GM18511 (cell line): ENCODE data around the gene MELTF.

ENCODE experiments used
- ATAC-seq: cut with Tn5 transposase; IDR thresholded peaks from one replicate; pipeline ENCODE4 v1.9.1; 2021; ENCODE audit warnings: mild to moderate bottlenecking, moderate library complexity; ENCODE audit not compliant: unreplicated experiment

Gene MELTF

DNA sequence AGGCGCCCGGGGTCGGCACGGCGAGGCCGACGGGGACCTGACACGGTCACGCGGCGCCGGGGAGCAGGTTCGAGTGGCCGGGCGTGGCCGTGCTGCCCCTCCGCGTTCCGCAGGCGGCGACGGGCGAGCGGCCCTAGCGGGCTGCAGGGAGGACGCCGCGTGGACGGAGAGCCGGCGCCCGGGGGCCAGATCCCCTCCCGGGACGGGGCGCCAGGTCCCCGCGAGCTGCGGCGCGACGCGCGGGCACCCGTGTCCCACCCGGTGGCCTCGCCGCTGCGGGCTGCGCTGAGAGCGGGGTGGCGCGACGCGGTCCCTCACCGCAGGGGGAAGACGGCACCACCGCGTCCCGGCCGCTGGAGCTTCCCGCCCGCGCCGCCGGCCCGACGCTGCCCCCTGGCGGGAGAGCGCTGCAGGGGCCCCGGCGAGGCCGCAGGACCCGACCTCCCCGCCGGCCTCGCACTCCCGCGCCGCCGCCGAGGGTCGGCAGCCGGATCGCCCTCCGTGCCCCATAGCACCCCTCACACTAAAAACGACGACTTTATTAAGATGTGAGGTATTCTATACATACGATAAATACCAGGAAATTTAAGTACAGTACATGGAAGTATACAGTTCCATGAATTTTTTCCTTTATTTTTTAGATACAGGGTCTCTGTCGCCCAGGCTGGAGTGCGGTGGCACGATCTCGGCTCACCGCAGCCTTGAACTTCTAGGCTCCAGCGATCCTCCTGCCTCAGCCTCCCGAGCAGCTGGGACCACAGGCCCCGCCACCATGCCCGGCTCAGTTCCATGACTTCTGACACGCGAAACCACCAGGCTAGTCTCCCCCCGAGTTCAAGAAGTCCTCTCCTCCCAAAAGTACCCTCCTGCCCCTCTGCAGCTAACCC lies 59.7 kb downstream of the MELTF start:
- peak; percentile 63 for ATAC-seq

DNA sequence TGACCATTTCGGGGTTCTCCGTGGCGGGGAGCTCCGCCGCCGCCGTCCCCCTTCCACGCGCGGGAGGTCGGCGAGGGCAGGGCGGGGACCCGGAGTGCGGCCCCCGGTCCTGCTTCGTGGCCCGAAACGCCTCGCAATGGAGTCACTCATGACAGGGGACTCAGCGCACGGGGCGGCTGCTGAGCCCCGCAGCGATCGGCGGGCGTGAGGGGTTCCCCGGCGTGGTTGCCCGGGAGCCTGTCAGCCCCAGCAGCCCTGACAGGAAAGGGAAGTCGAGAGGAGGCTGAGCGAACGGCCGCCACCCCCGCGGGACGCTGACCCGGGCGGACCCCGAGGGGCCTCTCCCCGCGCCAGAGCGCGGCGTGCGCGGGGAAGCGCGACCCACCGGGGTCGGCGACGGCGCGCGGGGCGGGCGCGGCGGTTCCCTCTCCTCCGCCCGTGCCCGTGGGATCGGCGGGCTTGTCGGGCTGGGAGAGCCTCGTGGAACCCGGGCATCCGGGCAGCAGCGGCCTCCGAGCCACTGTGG lies 60.4 kb downstream of the MELTF start:
- peak; percentile 56 for ATAC-seq

DNA sequence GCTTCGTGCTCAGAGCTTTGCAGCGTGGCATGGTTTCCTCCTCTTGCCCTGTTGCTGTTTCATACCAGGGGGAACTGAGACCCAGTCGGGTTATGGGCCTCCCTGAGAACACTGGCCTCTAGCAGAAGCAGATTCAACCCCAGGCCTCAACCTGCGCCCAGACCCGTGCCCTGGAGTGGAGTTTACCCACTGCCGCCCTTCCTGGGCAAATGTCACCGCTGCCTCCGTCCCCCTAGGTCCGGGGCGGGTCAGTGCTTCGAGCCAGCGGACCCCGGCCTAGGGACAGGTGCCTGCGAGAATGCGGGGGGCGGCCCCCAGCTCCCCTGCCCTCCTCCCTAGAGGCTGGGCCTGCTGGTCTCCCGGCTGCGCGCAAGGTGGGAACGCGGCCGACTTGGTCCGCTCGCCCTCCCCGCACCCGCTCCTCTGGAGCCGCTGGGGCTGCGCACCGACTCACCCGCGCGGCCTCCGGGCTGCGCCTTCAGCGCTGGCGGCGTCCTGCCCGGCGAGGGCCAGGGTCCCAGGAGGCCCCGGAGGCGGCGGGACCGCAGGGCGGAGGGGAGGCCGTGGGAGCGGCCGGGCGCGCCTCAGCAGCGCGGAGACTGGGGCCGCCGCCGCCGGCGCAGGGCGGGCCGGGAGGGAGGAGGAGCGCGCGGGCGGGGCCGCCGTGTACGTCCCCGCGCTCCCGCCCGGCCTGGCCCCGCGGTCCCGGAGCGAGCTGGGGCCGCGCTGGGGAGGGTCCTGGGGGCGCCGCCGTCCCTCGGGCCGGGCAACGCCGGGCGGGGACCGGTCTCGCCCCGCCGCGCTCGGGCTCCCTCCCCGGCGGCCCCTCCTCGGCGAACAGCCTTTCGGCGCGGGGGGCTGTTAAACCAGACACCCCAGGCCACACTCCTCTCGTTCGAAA lies 61.1 kb downstream of the MELTF start, which contains the start of gene PIGZ:
TSS of gene PIGZ (minus strand) at position 601 of the 901 bp plus-strand sequence. CDS start 16,802 bp downstream, outside the sequence.
- peak; percentile 70 for ATAC-seq

DNA sequence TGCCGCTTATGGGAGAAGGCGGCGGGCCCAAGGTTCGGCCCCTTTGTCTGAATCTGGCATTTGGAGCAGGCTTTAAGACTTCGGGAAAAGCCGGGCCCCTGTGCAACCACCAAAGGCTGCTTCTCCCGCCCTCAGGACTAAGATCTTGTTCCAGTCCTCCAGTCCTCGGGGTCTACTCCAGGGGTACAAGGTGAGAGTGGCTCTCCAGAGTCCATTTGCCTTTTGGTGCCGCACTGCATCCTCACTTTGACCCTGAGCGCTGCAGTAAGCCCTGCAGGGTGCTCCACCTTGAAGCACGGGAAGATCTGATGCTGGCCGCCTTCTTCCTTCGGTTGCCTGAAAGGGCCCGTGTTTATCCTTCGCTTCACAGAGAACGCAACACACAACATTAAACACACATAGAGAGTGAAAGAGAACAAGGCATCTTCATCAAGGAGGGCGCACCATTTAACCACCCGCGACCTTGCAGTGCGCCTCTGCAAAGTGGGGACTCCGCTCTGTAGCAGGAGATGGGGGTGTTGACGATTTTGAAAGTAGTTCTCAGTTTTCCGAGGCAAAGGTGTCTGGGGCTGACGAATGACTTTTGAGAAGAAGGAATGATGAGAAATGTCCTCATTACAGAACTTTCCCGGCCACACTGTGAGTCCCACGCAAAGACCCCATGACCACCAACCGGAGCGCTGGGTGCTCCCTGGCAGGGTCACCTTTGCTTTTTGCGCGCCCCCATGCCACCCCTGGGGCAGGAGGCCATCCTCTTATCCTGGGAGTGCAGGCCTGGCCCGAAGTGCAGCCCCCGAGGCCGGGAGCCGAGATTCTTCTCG lies 62.0 kb downstream of the MELTF start:
- ATAC-seq, result no peak

DNA sequence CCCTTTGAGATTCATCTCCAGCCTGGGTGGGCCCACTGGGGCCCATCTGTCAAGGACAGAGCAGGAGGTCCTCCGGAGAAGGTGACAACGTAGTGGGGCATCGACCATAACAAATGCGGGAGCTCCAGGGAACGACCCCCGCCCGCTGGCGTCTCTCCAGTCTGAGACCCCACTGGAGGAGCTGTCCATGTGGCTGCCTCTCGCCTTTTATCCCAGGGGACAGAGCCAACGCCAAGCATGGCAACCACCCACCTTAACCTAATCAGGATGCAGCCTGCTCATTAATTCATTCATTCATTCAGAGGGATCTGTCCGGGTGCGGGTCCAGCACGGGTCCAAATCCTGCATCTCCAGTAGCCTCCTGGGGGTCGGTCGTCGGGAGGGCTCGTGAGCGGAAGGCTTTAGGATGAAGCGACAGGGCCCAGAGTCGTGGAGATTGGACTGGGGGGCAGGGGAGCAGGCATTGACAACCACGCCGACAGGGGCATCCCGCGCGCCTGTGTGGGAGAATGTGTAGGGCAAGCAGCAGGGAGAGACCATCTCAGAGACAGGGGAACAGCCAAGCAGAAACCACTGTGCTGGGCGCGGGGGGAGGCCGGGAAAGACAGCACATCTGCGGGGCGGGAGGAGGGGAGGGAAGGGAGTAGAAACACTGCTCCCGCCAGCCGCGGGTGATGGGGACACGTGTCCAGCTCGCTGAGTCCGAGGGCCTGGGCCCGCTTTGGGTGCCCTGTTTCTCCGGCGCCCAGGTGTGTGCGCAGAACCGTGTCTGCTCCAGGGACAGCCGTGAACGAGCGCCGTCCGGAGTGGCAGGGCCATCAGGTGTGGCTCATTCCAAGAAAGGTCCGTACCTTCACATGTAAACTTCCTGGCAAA lies 62.9 kb downstream of the MELTF start:
- ATAC-seq, result no peak

DNA sequence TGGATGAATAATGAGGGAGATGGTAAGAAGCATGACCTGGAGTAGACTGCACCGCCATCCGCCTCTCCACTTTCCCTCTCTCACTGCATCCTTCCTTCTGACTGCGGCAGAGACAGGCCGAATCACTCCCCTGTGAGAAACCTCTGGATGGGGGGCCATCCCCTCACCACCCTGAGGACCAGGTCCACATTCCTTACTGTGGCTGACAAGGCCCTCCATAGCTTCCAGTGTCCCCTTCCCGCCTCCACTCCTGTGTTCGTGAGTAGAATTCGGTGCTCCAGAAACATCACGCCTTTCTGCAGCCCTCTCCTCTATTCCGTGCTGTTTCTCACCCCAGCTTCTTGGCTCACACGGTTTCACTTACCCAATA lies 63.8 kb downstream of the MELTF start:
- no peak for ATAC-seq

DNA sequence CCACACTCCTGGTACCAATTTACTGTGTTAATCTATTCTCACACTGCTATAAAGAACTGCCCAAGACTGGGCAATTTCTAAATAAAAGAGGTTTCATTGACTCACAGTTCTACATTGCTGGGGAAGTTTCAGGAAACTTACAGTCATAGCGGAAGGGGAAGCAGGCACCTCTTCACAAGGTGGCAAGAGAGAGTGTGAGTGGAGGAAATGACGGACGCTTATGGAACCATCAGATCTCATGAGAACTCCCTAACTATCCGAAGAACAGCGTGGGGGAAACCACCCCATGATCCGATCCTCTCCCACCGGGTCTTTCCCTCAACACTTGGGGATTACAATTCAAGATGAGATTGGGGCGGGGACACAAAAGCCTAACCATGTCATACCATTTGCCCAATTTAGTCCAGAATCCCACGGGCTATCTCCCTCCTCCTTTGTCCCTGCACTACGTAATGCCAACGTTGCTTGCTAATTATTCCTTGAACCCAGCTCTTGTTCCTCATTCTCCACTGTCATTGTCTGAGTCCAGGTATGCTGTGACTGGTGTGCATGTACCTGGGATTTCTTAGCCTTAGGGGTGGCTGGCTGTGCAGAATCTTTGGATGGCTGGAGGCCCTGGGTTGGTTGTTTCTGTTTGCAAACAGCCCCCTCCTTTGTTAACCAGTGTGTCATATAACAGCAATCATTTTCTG lies 64.4 kb downstream of the MELTF start:
- ATAC-seq, result no peak

DNA sequence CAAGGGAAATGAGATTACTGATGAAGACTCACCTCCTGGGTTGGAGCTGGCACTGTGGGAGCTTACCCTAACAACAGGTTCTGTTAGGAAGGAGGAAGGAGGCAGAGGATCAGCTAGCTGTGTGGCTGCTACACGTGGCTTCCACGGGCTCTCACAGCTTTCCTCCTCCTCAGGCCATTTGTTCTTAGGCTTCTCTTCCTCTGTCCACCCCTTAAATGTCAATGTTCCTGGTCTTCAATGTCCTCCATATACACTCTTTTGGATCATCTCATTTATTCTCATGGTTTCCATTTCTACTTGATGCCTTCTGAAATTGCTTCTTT lies 66.0 kb downstream of the MELTF start:
- ATAC-seq, result no peak

DNA sequence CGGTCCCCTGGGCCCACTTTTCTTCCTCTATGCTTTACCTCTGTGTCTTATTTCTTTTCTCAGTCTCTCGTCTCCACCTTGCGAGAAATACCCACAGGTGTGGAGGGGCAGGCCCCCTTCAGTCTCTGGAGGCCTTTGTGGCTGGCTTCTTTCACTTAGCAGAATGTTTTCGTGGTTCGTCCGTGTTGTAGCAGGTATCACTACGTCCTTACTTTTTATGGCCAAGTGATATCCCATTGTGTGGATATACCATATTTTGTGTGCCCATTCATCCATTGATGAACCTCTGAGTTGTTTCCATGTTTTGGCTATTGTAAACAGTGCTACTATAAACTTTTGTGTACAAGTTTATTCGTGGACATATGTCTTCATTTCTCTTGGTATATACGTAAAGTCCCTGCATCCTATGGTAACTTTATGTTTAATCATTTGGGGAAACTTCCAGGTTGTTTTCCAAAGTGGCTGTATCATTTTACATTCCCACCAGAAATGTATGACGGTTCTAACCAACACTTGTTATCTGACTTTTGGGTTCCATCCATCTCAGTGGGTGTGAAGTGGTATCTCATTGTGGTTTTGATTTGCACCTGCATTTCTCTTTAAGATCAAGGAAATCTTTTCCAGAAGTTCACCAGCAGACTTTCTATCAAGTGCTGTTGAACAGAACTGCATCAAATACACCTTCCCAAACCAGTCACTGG lies 66.5 kb downstream of the MELTF start:
- ATAC-seq, result no peak

DNA sequence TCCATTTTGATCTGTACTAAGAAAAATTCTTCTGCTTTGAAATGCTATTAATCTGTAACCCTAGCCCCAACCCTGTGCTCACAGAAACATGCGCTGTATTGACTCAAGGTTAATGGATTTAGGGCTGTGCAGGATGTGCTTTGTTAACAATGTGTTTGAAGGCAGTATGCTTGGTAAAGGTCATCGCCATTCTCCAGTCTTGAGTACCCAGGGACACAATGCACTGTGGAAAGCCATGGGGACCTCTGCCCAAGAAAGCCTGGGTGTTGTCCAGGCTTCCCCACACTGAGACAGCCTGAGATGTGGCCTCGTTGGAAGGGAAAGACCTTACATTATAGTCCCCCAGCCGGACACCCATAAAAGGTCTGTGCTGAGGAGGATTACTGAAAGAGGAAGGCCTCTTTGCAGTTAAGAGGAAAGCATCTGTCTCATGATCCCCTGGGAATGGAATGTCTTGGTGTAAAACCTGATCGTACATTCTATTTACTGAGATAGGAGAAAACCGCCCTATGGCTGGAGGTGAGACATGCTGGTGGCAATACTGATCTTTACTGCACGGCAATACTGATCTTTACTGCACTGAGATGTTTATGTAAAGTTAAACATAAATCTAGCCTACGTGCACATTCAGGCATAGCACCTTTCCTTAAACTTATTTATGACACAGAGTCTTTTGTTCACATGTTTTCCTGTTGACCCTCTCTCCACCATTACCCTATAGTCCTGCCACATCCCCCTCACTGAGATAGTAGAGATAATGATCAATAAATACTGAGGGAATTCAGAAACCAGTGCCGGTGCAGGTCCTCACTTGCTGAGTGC lies 67.3 kb downstream of the MELTF start:
- ATAC-seq, result no peak

DNA sequence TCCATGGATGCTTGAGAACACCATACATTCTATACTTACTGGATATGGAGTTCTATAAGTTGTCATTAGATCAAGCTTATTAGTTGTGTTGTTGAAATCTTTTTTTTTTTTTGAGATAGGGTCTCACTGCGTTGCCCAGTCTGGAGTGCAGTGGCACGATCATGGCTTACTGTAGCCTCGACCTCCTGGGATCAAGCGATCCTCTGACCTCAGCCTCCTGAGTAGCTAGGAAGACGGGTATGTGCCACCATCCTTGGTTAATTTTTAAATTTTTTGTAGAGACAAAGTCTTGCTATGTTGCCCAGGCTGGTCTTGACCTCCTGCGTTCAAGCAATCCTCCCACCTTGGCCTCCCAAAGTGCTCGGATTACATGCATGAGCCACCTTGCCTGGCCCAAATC lies 74.8 kb downstream of the MELTF start:
- ATAC-seq, result no peak
